HG03521 (cell line): Measurements from ENCODE around the gene KLHL14.

Source experiments
- ATAC-seq: cut with Tn5 transposase; IDR thresholded peaks from one replicate; pipeline ENCODE4 v1.9.1; 2021; ENCODE audit warnings: mild to moderate bottlenecking, moderate library complexity; ENCODE audit not compliant: unreplicated experiment

Gene KLHL14

GRCh38 chr18:32770666-32771168 lies 2.1 kb downstream of the KLHL14 start:
- no peak for ATAC-seq

- ATAC-seq: no peak
Measured at GRCh38 chr18:32770054-32770665, 2.7 kb downstream of the KLHL14 start.

- ATAC-seq: no peak
Measured at GRCh38 chr18:32769586-32770053, 3.2 kb downstream of the KLHL14 start.

- ATAC-seq: no peak
Measured at GRCh38 chr18:32769071-32769585, 3.7 kb downstream of the KLHL14 start.

- no peak for ATAC-seq
Measured at GRCh38 chr18:32767400-32767799, 5.4 kb downstream of the KLHL14 start.

- no peak for ATAC-seq
Measured at GRCh38 chr18:32764611-32765244, 8.1 kb downstream of the KLHL14 start.

- no peak for ATAC-seq
Measured at GRCh38 chr18:32763293-32763692, 9.5 kb downstream of the KLHL14 start.

GRCh38 chr18:32761231-32761630 lies 11.6 kb downstream of the KLHL14 start:
- no peak for ATAC-seq

- peak; percentile 97 for ATAC-seq
Measured at GRCh38 chr18:32760391-32760790, 12.4 kb downstream of the KLHL14 start.

GRCh38 chr18:32759611-32760167 lies 13.1 kb downstream of the KLHL14 start:
- no peak for ATAC-seq

- ATAC-seq: no peak
Measured at GRCh38 chr18:32754508-32755263, 18.1 kb downstream of the KLHL14 start.

GRCh38 chr18:32753656-32754260 lies 19.1 kb downstream of the KLHL14 start:
- ATAC-seq: no peak

GRCh38 chr18:32750328-32750727 lies 22.5 kb downstream of the KLHL14 start:
- ATAC-seq: no peak

- ATAC-seq: no peak
Measured at GRCh38 chr18:32749809-32750208, 23.0 kb downstream of the KLHL14 start.

GRCh38 chr18:32742579-32742978 lies 30.2 kb downstream of the KLHL14 start:
- ATAC-seq: no peak

GRCh38 chr18:32735781-32736180 lies 37.0 kb downstream of the KLHL14 start:
- no peak for ATAC-seq

- ATAC-seq: no peak
Measured at GRCh38 chr18:32734442-32734841, 38.4 kb downstream of the KLHL14 start.

- ATAC-seq: no peak
Measured at GRCh38 chr18:32732165-32732564, 40.7 kb downstream of the KLHL14 start.

GRCh38 chr18:32730620-32731091 lies 42.2 kb downstream of the KLHL14 start:
- peak; percentile 80 for ATAC-seq

GRCh38 chr18:32730068-32730467 lies 42.8 kb downstream of the KLHL14 start:
- ATAC-seq: no peak
